ENCODE measurements around the gene AP4M1.
"Not testable (repeated sequence)": the region's sequence is repeated elsewhere in the genome, so short reads cannot be mapped to it uniquely, and the experiment has no call there.

Gene AP4M1

GRCh38 chr7:100142461-100142860, 41.0 kb downstream of the AP4M1 start:
- DNase-seq (ENCODE audit: low read depth, low spot score), result no peak
- no peak for TF ChIP-seq CTCF (IDR thresholded peaks at IDR 0.05; ENCODE audit: low read depth, low read length)
- no peak overlapping the region for H3K4me3 ChIP-seq (ENCODE audit: low read depth, low read length)
- in situ Hi-C loops (cut with HindIII; ENCODE audit: low sequenced_read_pairs), result no loop called here

- H3K4me3 ChIP-seq (ENCODE audit: low read depth, low read length); in situ Hi-C loops (cut with HindIII; ENCODE audit: low sequenced_read_pairs); DNase-seq (ENCODE audit: low read depth, low spot score): not testable (repeated sequence)
Observed at GRCh38 chr7:100146350-100146749, 44.9 kb downstream of the AP4M1 start.

- no peak for TF ChIP-seq CTCF (IDR thresholded peaks at IDR 0.05; ENCODE audit: low read depth, low read length)
- DNase-seq (ENCODE audit: low read depth, low spot score), result no peak
- in situ Hi-C loops (cut with HindIII; ENCODE audit: low sequenced_read_pairs), result no loop called here
- H3K4me3 ChIP-seq (ENCODE audit: low read depth, low read length), result no peak overlapping the region
Observed at GRCh38 chr7:100147278-100147677, 45.8 kb downstream of the AP4M1 start.

GRCh38 chr7:100148225-100148558, 46.7 kb downstream of the AP4M1 start:
- DNase-seq (ENCODE audit: low read depth, low spot score), result no peak
- TF ChIP-seq CTCF (IDR thresholded peaks at IDR 0.05; ENCODE audit: low read depth, low read length), result no peak
- in situ Hi-C loops (cut with HindIII; ENCODE audit: low sequenced_read_pairs), result no loop called here
- peak overlapping the region; percentile 31 for H3K4me3 ChIP-seq (ENCODE audit: low read depth, low read length)

- in situ Hi-C loops (cut with HindIII; ENCODE audit: low sequenced_read_pairs), result no loop called here
- H3K4me3 ChIP-seq (ENCODE audit: low read depth, low read length), result peak within 1 kb of the TSS; percentile 99
- DNase-seq (ENCODE audit: low read depth, low spot score), result peak; percentile 99
- TF ChIP-seq CTCF (IDR thresholded peaks at IDR 0.05; ENCODE audit: low read depth, low read length), result no peak
Observed at GRCh38 chr7:100148559-100149328, 47.3 kb downstream of the AP4M1 start, which contains the start of gene LAMTOR4. TSS of gene LAMTOR4 (plus strand) at chr7:100148918. CDS start at chr7:100148973, 55 bp downstream.

GRCh38 chr7:100152404-100152803, 51.0 kb downstream of the AP4M1 start:
- TF ChIP-seq CTCF (IDR thresholded peaks at IDR 0.05; ENCODE audit: low read depth, low read length), result no peak
- no peak overlapping the region for H3K4me3 ChIP-seq (ENCODE audit: low read depth, low read length)
- no peak for DNase-seq (ENCODE audit: low read depth, low spot score)
- in situ Hi-C loops (cut with HindIII; ENCODE audit: low sequenced_read_pairs), result no loop called here

GRCh38 chr7:100152937-100153666, 51.7 kb downstream of the AP4M1 start:
- DNase-seq (ENCODE audit: low read depth, low spot score), result no peak
- in situ Hi-C loops (cut with HindIII; ENCODE audit: low sequenced_read_pairs), result no loop called here
- H3K4me3 ChIP-seq (ENCODE audit: low read depth, low read length), result no peak overlapping the region
- no peak for TF ChIP-seq CTCF (IDR thresholded peaks at IDR 0.05; ENCODE audit: low read depth, low read length)

Measured in astrocyte of the spinal cord (primary cell).